Pancreas (tissue), 10 donors: ENCODE measurements around the gene PLA2G4F. TPM values are rescaled to one million over a fixed set of nuclear protein-coding genes. Genes with fewer than 3 reads are reported as not detected.
A peak's percentile ranks its signal among the peaks of the same experiment; 100 is the strongest.

Experiments
- ATAC-seq, 4 donors: fragments of 200-7000 bp; cut with Tn5 transposase; one replicate each; pipeline versions ENCODE4 v1.8.0 to v1.9.1; 2020; ENCODE audit warnings: mild to moderate bottlenecking in 4 of 4, moderate library complexity in 4 of 4
- DNase-seq, 6 donors: peaks; one replicate each; pipeline ENCODE4 v3.0.0-alpha.2; 2020
- FAIRE-seq: peaks from 2 replicates; lab custom pipeline; 2012; peaks lifted over from hg19 to GRCh38; lab: Jason Lieb, UNC
- H3K27ac ChIP-seq, 4 donors: fragments of 200-600 bp; sonication (generic); 1 replicate in 3 of 4; 2 replicates in 1 of 4; pipeline versions ENCODE4 v1.5.0 to v1.8.0; 2020
- H3K27me3 ChIP-seq, 4 donors: fragments of 200-600 bp; one replicate each; pipeline ENCODE4 v1.8.0; 2021
- H3K36me3 ChIP-seq, 3 donors: fragments of 200-600 bp; sonication (generic) in 1 of 3; one replicate each; pipeline versions ENCODE4 v1.5.0 to v1.8.0; 2020 to 2021
- H3K4me1 ChIP-seq, 3 donors: fragments of 200-600 bp; one replicate each; pipeline ENCODE4 v1.8.0; 2021
- H3K4me3 ChIP-seq, 4 donors: fragments of 200-600 bp; sonication (generic) in 2 of 4; one replicate each; pipeline versions ENCODE4 v1.5.0 to v1.8.0; 2020 to 2021
- H3K9me3 ChIP-seq, 4 donors: fragments of 200-600 bp; one replicate each; pipeline ENCODE4 v1.8.0; 2021
- CTCF ChIP-seq, 4 donors: fragments of 200-600 bp; sonication (generic) in 3 of 4; IDR thresholded peaks; one replicate each; pipeline versions ENCODE4 v1.5.0 to v1.8.0; 2021; ENCODE audit warnings: antibody characterized with exemption in 4 of 4
- WGBS, 2 donors: extraction: QIAGEN DNeasy Blood & Tissue Kit; methylation state at CpG; one replicate each; pipeline ENCODE4 v1.1.7; 2013; 5-methylcytosine and 5-hydroxymethylcytosine counted together
- intact Hi-C, 3 donors: fragments of 100-400 bp; cut with DNase I; formaldehyde crosslinking; loops; one replicate each; pipeline versions ENCODE4 v1.11.1 to v1.14.2; 2022
- polyA plus RNA-seq, 2 donors: library from polyadenylated mRNA; stranded (reverse); fragments of 200-250 nt; gene quantifications; one replicate each; pipeline ENCODE4 v1.2.3, GENCODE V29; 2013
- total RNA-seq, 6 donors: library from RNA; stranded (reverse); fragmentation: NEBNext Ultra II Directional in 4 of 6; extraction: Animal tissue kit (Norgen Biotek cat#: 25700) in 4 of 6; gene quantifications; one replicate each; pipeline versions ENCODE4 v1.2.1 to v1.2.4, GENCODE V29; 2021 to 2023
- donor health status: healthy with polysubstance abuse.
- donor health status: DM: no; HTN: no; CAD: no; lungs with moderate emphysema.
- donor health status: DM: no; HTN: no; CAD: no.
- donor health status: control.
- donor health status: control.
- donor health status: Bipolar disorder and iron deficiency.
- donor health status: DM: yes; HTN: yes; CAD: no.
- donor health status: DM: no; HTN: no; CAD: no.
- donor health status: DM: no; HTN: no; CAD: no.
- donor health status: DM: yes; HTN: yes; CAD: no.

PLA2G4F gene
- total and polyA plus RNA-seq, 8 donors = 0.08 to 1.1 (median 0.29) TPM

- H3K9me3 ChIP-seq = no peaks in the 10 kb centered on the region
- ATAC-seq (no peak), DNase-seq (peak in 1 of 6 donors; percentile 39), FAIRE-seq (no peak)
- no peaks in the 10 kb centered on the region for H3K4me1 ChIP-seq
- intact Hi-C loops = no loop called here
- WGBS, 2 donors = 58 to 71% methylated on average over 9 of the region's 9 CpGs
- no peaks in the 10 kb centered on the region for H3K36me3 ChIP-seq
- no peak for TF ChIP-seq CTCF (IDR thresholded peaks at IDR 0.05)
- H3K27me3 ChIP-seq = no peaks in the 10 kb centered on the region
- no peak overlapping the region for H3K4me3 ChIP-seq
- no peak overlapping the region for H3K27ac ChIP-seq
Measured at GRCh38 chr15:42144841-42145375, 11.5 kb downstream of the PLA2G4F start.

GRCh38 chr15:42143866-42144625, 12.4 kb downstream of the PLA2G4F start:
- Histone ChIP-seq H3K4me3 (no peak overlapping the region), H3K36me3 (no peaks in the 10 kb centered on the region), H3K9me3 (no peaks in the 10 kb centered on the region), H3K4me1 (no peaks in the 10 kb centered on the region), H3K27ac (no peak overlapping the region), H3K27me3 (no peaks in the 10 kb centered on the region)
- DNase-seq (peak in 1 of 6 donors; percentile 23), FAIRE-seq (no peak), ATAC-seq (no peak)
- 75 to 81% methylated on average over 18 of the region's 18 CpGs for WGBS, 2 donors
- intact Hi-C loops = no loop called here
- no peak for TF ChIP-seq CTCF (IDR thresholded peaks at IDR 0.05)

DNA sequence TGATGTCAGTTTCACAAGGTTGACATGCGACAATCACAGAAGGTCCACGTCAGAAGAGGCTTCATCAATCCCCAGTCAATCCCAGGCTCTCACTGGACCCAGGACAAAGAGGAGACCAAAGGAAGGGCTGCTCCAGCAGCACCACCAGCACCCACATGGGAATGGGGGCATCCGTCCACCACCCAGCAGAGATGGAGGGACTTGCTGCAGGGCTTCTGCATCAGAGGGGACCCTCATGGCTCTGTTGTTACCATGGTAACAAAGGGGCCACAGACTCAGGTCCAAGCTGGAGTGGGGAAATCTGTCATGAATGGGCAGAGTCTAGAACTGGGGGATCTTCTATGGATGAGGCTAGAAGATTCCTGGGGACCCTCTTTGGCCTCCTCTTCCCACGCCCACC, 13.1 kb downstream of the PLA2G4F start:
- intact Hi-C loops = no loop called here
- no peaks in the 10 kb centered on the region for H3K4me1 ChIP-seq
- ATAC-seq (no peak), DNase-seq (peak in 1 of 6 donors; percentile 20), FAIRE-seq (no peak)
- H3K36me3 ChIP-seq = no peaks in the 10 kb centered on the region
- no peaks in the 10 kb centered on the region for H3K9me3 ChIP-seq
- no peaks in the 10 kb centered on the region for H3K27me3 ChIP-seq
- H3K27ac ChIP-seq = no peak overlapping the region
- no peak overlapping the region for H3K4me3 ChIP-seq
- 72 to 91% methylated on average over 3 to 4 of the region's 4 CpGs for WGBS, 2 donors
- no peak for TF ChIP-seq CTCF (IDR thresholded peaks at IDR 0.05)

DNA sequence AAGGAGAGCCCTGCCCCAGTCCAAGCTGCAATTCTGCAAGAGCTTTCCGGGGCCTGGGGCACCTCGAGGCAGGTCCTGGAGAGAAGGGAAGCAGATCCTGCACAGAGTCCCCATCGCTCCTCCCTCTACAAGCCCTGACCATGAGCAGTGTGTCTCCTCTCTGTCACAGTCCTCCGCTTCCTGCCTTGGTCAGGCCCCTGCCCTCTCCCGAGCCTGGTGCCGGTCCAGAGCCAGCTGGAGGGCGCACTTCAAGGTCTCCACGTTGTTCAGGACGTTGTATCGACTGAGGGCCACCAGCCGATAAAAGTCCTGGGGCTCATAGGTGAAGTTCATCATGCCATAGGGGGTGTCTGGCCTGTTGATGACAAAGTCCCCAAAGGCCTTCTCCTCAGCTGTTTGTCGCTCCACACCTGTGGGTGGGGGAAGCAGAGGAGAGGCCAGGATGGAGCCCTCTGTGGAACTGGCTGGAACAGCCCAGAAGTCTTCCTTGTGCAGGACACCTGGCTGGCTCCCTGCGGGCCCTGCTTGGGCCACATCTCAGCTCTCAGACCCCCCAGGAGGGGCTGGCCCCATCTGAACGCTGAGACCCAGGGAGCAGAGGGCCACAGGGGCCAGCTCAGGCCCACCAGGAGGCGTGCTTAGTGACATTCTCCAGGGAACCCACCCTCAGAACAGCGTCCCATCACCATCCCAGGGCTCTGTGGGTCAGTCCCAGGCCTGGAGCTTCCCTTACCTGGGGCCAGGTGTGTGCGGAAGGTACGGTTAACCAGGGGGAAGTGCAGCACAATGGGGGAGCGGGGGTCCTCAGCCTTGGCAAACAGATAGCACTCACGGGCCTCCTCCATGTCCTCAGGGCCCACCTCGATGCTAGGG, 14.4 kb downstream of the PLA2G4F start:
- DNase-seq = peak in 2 of 6 donors; percentile 5 to 41
- WGBS, 2 donors = 76 to 81% methylated on average over 21 of the region's 21 CpGs
- intact Hi-C loops = no loop called here

More for the DNA sequence above, 14.4 kb downstream of the PLA2G4F start:
- FAIRE-seq = no peak
- Histone ChIP-seq H3K4me1 (no peaks in the 10 kb centered on the region), H3K27me3 (no peaks in the 10 kb centered on the region), H3K36me3 (no peaks in the 10 kb centered on the region), H3K27ac (no peak overlapping the region), H3K4me3 (no peak overlapping the region), H3K9me3 (no peaks in the 10 kb centered on the region)
- no peak for ATAC-seq
- TF ChIP-seq CTCF (IDR thresholded peaks at IDR 0.05) = no peak
